Esophagus squamous epithelium (tissue), 5 donors: ENCODE measurements around the gene CACNA1D. TPM values are rescaled to one million over a fixed set of nuclear protein-coding genes. Genes with fewer than 3 reads are reported as not detected.

Source experiments
- DNase-seq: peaks from one replicate; lab custom pipeline; 2025; lab: John Stamatoyannopoulos, UW
- H3K27ac ChIP-seq, 4 donors: fragments of 200-600 bp; sonication (generic); one replicate each; pipeline ENCODE4 v1.5.1; 2016 to 2019; ENCODE audit warnings: mild to moderate bottlenecking in 1 of 4
- H3K27me3 ChIP-seq, 4 donors: fragments of 200-600 bp; sonication (generic); 1 replicate in 3 of 4; 2 replicates in 1 of 4; pipeline versions ENCODE4 v1.5.1 to v1.6.0; 2017 to 2021; ENCODE audit warnings: antibody characterized with exemption in 1 of 4
- H3K36me3 ChIP-seq, 3 donors: fragments of 200-600 bp; sonication (generic); one replicate each; pipeline ENCODE4 v1.5.1; 2016 to 2019
- H3K4me1 ChIP-seq, 3 donors: fragments of 200-600 bp; sonication (generic); one replicate each; pipeline ENCODE4 v1.5.1; 2017 to 2019
- H3K4me3 ChIP-seq, 4 donors: fragments of 200-600 bp; sonication (generic); 1 replicate in 3 of 4; 2 replicates in 1 of 4; pipeline ENCODE4 v1.5.1; 2016 to 2019; ENCODE audit warnings: mild to moderate bottlenecking in 2 of 4, moderate library complexity in 1 of 4
- H3K9me3 ChIP-seq, 3 donors: fragments of 200-600 bp; sonication (generic); one replicate each; pipeline ENCODE4 v1.5.1; 2016 to 2019
- CTCF ChIP-seq, 6 experiments: fragments of 450-650 bp in 4 of 6; fragments of 200-600 bp in 2 of 6; sonication (generic) in 2 of 6; IDR thresholded peaks; one replicate each; pipeline ENCODE4 v1.5.1; 2016 to 2019; ENCODE audit warnings: antibody characterized with exemption in 6 of 6, mild to moderate bottlenecking in 4 of 6, moderate library complexity in 4 of 6
- POLR2A ChIP-seq, 4 donors: fragments of 450-650 bp; IDR thresholded peaks; one replicate each; pipeline ENCODE4 v1.6.1; 2017; ENCODE audit warnings: antibody characterized with exemption in 4 of 4, mild to moderate bottlenecking in 4 of 4, moderate library complexity in 3 of 4
- WGBS, 2 donors: methylation state at CpG; one replicate each; pipeline ENCODE4 v1.1.5; 2018; 5-methylcytosine and 5-hydroxymethylcytosine counted together
- intact Hi-C: fragments of 100-400 bp; cut with DNase I; formaldehyde crosslinking; loops from one replicate; pipeline ENCODE4 v1.15.0; 2022
- total RNA-seq, 4 donors: library from RNA; depleted of rRNA; stranded (reverse); fragments of >200 nt; gene quantifications; one replicate each; pipeline ENCODE4 v1.1.0, GENCODE V29; 2016
- donor health status: DM: yes; HTN: yes; CAD: no.

CACNA1D gene
- total RNA-seq, 4 donors from 2014 or later: 0.56 to 4.5 (median 3.1) TPM

DNA sequence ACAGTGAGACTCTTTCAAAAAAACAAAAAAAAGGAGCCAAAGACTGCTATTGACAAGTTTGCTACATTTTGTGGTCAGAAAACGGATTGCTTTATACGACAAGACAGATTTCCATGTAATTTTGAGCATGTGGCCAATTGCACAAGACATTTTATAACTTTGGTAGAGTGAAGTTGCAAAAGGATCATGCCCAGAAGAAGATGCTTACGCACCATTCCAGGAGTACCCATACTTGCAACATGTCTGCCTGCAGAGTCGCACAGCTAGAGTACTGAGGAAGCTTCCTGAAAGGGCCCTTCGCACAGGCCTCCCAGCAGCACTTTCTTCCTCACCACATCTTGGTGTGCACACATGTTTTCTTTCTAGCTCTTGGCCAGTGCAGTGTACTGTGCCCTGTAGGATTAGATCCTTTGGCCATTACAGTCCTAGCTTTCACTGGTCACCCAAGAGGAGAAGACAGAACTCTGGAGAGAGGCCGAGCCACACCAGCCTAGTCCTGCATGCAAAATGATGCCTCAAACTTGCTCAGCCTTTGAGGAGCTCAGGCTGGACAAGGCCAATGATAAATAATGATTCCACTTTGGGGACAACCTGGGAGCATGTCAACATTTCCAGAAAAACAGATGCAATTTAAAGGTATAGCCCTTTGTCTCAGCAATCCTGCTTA lies 340.2 kb downstream of the CACNA1D start:
- 94 to 98% methylated on average over 5 to 6 of the region's 6 CpGs for WGBS, 2 donors
- H3K4me3 ChIP-seq: no peak overlapping the region
- no peaks in the 10 kb centered on the region for H3K27me3 ChIP-seq
- intact Hi-C loops: no loop called here
- no peaks in the 10 kb centered on the region for H3K9me3 ChIP-seq
- DNase-seq: no peak
- no peaks in the 10 kb centered on the region for H3K36me3 ChIP-seq
- TF ChIP-seq CTCF (IDR thresholded peaks at IDR 0.05) (no peak), POLR2A (IDR thresholded peaks at IDR 0.05) (no peak)
- no peak overlapping the region for H3K27ac ChIP-seq
- no peaks in the 10 kb centered on the region for H3K4me1 ChIP-seq

DNA sequence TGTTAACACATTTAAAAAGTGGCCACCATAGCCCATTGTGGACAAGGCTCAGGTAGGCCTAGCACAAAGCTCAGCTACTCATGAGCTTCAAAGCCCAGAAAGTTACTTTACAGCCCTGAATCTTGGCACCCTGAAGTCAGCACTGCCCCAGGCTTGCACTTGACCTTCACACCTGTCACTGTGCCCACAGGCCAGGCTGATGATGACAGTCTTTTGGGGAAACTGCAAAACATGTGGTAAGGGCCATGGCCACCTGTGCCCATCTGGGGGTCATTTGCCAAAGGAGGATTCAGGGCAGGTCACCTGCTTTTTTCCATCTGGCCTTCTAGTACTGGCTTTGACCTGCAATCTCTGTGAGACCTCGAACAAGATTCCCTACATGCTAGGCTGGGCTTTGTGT lies 340.8 kb downstream of the CACNA1D start:
- Histone ChIP-seq H3K9me3 (no peaks in the 10 kb centered on the region), H3K36me3 (no peaks in the 10 kb centered on the region), H3K4me3 (no peak overlapping the region), H3K4me1 (no peaks in the 10 kb centered on the region), H3K27me3 (no peaks in the 10 kb centered on the region), H3K27ac (no peak overlapping the region)
- DNase-seq: no peak
- TF ChIP-seq CTCF (IDR thresholded peaks at IDR 0.05) (no peak), POLR2A (IDR thresholded peaks at IDR 0.05) (no peak)
- intact Hi-C loops: no loop called here
- 80% methylated on average over 1 of the region's 1 CpG; no CpG with 5 or more reads in 1 of the 2 donors for WGBS, 2 donors

- no peaks in the 10 kb centered on the region for H3K27me3 ChIP-seq
- H3K4me1 ChIP-seq: no peaks in the 10 kb centered on the region
- intact Hi-C loops: no loop called here
- no peak for TF ChIP-seq POLR2A (IDR thresholded peaks at IDR 0.05)
- TF ChIP-seq CTCF (IDR thresholded peaks at IDR 0.05): no peak
- H3K27ac ChIP-seq: no peak overlapping the region
- no peaks in the 10 kb centered on the region for H3K36me3 ChIP-seq
- H3K4me3 ChIP-seq: no peak overlapping the region
- WGBS, 2 donors: 96 to 98% methylated on average over 4 of the region's 9 CpGs
- no peaks in the 10 kb centered on the region for H3K9me3 ChIP-seq
- no peak for DNase-seq
These were observed 341.9 kb downstream of the CACNA1D start for GRCh38 chr3:53836084-53836872.

DNA sequence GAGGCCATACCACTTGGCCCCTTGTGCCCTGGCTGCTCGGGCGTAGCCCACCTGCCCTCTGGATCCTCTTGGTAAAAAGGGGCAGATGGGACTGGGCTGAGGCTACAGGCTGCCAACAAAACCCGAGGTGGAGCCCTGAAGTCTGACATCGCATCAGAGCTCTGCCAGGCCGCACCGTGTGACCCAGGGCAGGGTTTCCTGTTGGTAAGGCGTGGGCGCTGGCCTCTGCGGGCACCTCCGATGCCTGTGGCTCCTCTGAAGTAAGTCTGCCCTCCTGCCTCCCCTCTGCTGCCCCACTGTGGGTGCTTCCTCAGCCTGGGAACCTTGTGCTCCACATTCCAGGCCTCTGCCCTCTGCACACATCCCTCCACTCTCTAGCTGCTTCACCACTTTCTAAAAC lies 342.9 kb downstream of the CACNA1D start:
- no peak for DNase-seq
- H3K9me3 ChIP-seq: no peaks in the 10 kb centered on the region
- H3K36me3 ChIP-seq: no peaks in the 10 kb centered on the region
- no peaks in the 10 kb centered on the region for H3K4me1 ChIP-seq
- intact Hi-C loops: no loop called here
- no peak overlapping the region for H3K27ac ChIP-seq
- WGBS, 2 donors: 81 to 88% methylated on average over 9 to 10 of the region's 10 CpGs
- H3K27me3 ChIP-seq: no peaks in the 10 kb centered on the region
- no peak overlapping the region for H3K4me3 ChIP-seq
- no peak for TF ChIP-seq CTCF (IDR thresholded peaks at IDR 0.05)
- no peak for TF ChIP-seq POLR2A (IDR thresholded peaks at IDR 0.05)

GRCh38 chr3:53841296-53841695 lies 346.9 kb downstream of the CACNA1D start:
- peaks cover 0 to 24% (median 0%) of the 10 kb centered on the region in 4 donors for H3K27me3 ChIP-seq
- 79 to 91% methylated on average over 4 of the region's 5 CpGs for WGBS, 2 donors
- TF ChIP-seq POLR2A (IDR thresholded peaks at IDR 0.05) (no peak), CTCF (IDR thresholded peaks at IDR 0.05) (no peak)
- H3K9me3 ChIP-seq: no peaks in the 10 kb centered on the region
- no peak overlapping the region for H3K27ac ChIP-seq
- no peaks in the 10 kb centered on the region for H3K36me3 ChIP-seq
- DNase-seq: no peak
- no peak overlapping the region for H3K4me3 ChIP-seq
- intact Hi-C loops: no loop called here
- peaks cover 0 to 13% (median 5%) of the 10 kb centered on the region in 3 donors for H3K4me1 ChIP-seq
